SK-N-SH treated with all-trans-retinoic acid at 6 μM for 48 hours (cell line): ENCODE data around the gene IRS1.
A peak's percentile ranks its signal among the peaks of the same experiment; 100 is the strongest.

Experiments used
- ATAC-seq: fragments of 200-7000 bp; cut with Tn5 transposase; 3 replicates; pipeline ENCODE4 v1.9.1; 2020; ENCODE audit warnings: mild to moderate bottlenecking, moderate library complexity
- ARNTL ChIP-seq: fragments of 450-650 bp; formaldehyde crosslinking; IDR thresholded peaks from 2 replicates; pipeline ENCODE4 v1.5.0; 2020; ENCODE audit warnings: low read depth, mild to moderate bottlenecking, moderate library complexity, borderline replicate concordance
- BACH2 ChIP-seq: fragments of 250-450 bp; sonication (Bioruptor Pico); IDR thresholded peaks from 2 replicates; pipeline ENCODE4 v1.9.0; 2021; ENCODE audit warnings: mild to moderate bottlenecking, borderline replicate concordance
- CREB5 ChIP-seq: fragments of 250-450 bp; sonication (Bioruptor Pico); IDR thresholded peaks from 2 replicates; pipeline ENCODE4 v1.5.1; 2020; ENCODE audit warnings: low read depth, mild to moderate bottlenecking, moderate library complexity
- CSDC2 ChIP-seq: fragments of 250-450 bp; sonication (Bioruptor Pico); IDR thresholded peaks from 2 replicates; pipeline ENCODE4 v1.5.0; 2020; ENCODE audit warnings: mild to moderate bottlenecking, moderate library complexity
- CSRNP3 ChIP-seq: fragments of 250-450 bp; sonication (Bioruptor Pico); IDR thresholded peaks from 2 replicates; pipeline ENCODE4 v1.5.1; 2021; ENCODE audit warnings: mild to moderate bottlenecking, moderate library complexity
- ESRRG ChIP-seq: fragments of 250-450 bp; sonication (Bioruptor Pico); IDR thresholded peaks from 2 replicates; pipeline ENCODE4 v1.6.1; 2021; ENCODE audit warnings: mild to moderate bottlenecking
- GLIS3 ChIP-seq: fragments of 250-450 bp; sonication (Bioruptor Pico); IDR thresholded peaks from 2 replicates; pipeline ENCODE4 v1.5.0; 2020; ENCODE audit warnings: mild to moderate bottlenecking, moderate library complexity
- ISL1 ChIP-seq: fragments of 250-450 bp; sonication (Bioruptor Pico); IDR thresholded peaks from 2 replicates; pipeline ENCODE4 v2.1.2; 2022; ENCODE audit warnings: mild to moderate bottlenecking, moderate library complexity
- OSR1 ChIP-seq: fragments of 250-450 bp; sonication (Bioruptor Pico); IDR thresholded peaks from 2 replicates; pipeline ENCODE4 v1.8.0; 2022; ENCODE audit warnings: moderate library complexity, mild to moderate bottlenecking, inconsistent platforms
- PATZ1 ChIP-seq: fragments of 250-450 bp; sonication (Bioruptor Pico); IDR thresholded peaks from 2 replicates; pipeline ENCODE4 v1.8.0; 2020; ENCODE audit warnings: mild to moderate bottlenecking, moderate library complexity, borderline replicate concordance
- POU6F1 ChIP-seq: fragments of 250-450 bp; sonication (Bioruptor Pico); IDR thresholded peaks from 2 replicates; pipeline ENCODE4 v1.8.0; 2021; ENCODE audit warnings: low read depth, mild to moderate bottlenecking, moderate library complexity, borderline replicate concordance
- PPARA ChIP-seq: fragments of 250-450 bp; sonication (Bioruptor Pico); IDR thresholded peaks from 2 replicates; pipeline ENCODE4 v1.5.0; 2020; ENCODE audit warnings: mild to moderate bottlenecking, borderline replicate concordance
- RARB ChIP-seq: fragments of 250-450 bp; sonication (Bioruptor Pico); IDR thresholded peaks from 2 replicates; pipeline ENCODE4 v1.8.0; 2021; ENCODE audit warnings: mild to moderate bottlenecking, moderate library complexity
- SNAI2 ChIP-seq: fragments of 250-450 bp; sonication (Bioruptor Pico); IDR thresholded peaks from 2 replicates; pipeline ENCODE4 v1.5.0; 2020; ENCODE audit warnings: mild to moderate bottlenecking, moderate library complexity
- TCF4 ChIP-seq: fragments of 250-450 bp; sonication (Bioruptor Pico); IDR thresholded peaks from 2 replicates; pipeline ENCODE4 v1.8.0; 2021; ENCODE audit warnings: mild to moderate bottlenecking, moderate library complexity, borderline replicate concordance
- TOX ChIP-seq: fragments of 250-450 bp; sonication (Bioruptor Pico); IDR thresholded peaks from 2 replicates; pipeline ENCODE4 v1.8.0; 2021; ENCODE audit warnings: mild to moderate bottlenecking, moderate library complexity, borderline replicate concordance
- ZC3H10 ChIP-seq: fragments of 250-450 bp; sonication (Bioruptor Pico); IDR thresholded peaks from 2 replicates; pipeline ENCODE4 v1.5.1; 2021; ENCODE audit warnings: mild to moderate bottlenecking, moderate library complexity
- ZFP3 ChIP-seq: fragments of 250-450 bp; sonication (Bioruptor Pico); IDR thresholded peaks from 2 replicates; pipeline ENCODE4 v1.5.0; 2020; ENCODE audit warnings: mild to moderate bottlenecking, moderate library complexity
- ZFP30 ChIP-seq: fragments of 450-650 bp; formaldehyde crosslinking; IDR thresholded peaks from 2 replicates; pipeline ENCODE4 v1.5.0; 2022; ENCODE audit warnings: mild to moderate bottlenecking, moderate library complexity
- ZNF565 ChIP-seq: fragments of 450-650 bp; formaldehyde crosslinking; conservative IDR thresholded peaks from 2 replicates; pipeline ENCODE4 v1.5.0; 2020; ENCODE audit warnings: low read depth, mild to moderate bottlenecking, moderate library complexity
- ZNF8 ChIP-seq: fragments of 450-650 bp; formaldehyde crosslinking; IDR thresholded peaks from 2 replicates; pipeline ENCODE4 v1.5.0; 2020; ENCODE audit warnings: mild to moderate bottlenecking, moderate library complexity

The IRS1 gene

GRCh38 chr2:226818930-226819329 is 19.3 kb upstream of the IRS1 start:
- no peak for ATAC-seq
- TF ChIP-seq GLIS3: no peak
- TF ChIP-seq CSRNP3 (CRISPR knock-in tag): no peak
- no peak for TF ChIP-seq BACH2 (CRISPR knock-in tag)
- no peak for TF ChIP-seq SNAI2
- TF ChIP-seq ISL1 (CRISPR knock-in tag): no peak
- TF ChIP-seq TCF4 (CRISPR knock-in tag): no peak
- TF ChIP-seq ESRRG: no peak
- no peak for TF ChIP-seq ZFP3 (CRISPR knock-in tag)
- no peak for TF ChIP-seq PPARA (CRISPR knock-in tag)
- TF ChIP-seq ZNF8: no peak
- no peak for TF ChIP-seq RARB (CRISPR knock-in tag)
- TF ChIP-seq TOX (CRISPR knock-in tag): no peak
- no peak for TF ChIP-seq POU6F1 (CRISPR knock-in tag)
- no peak for TF ChIP-seq CREB5
- TF ChIP-seq, all 23 proteins: peak for 0

GRCh38 chr2:226813148-226813701 is 13.6 kb upstream of the IRS1 start:
- TF ChIP-seq OSR1 (CRISPR knock-in tag): no peak
- TF ChIP-seq ZNF8: no peak
- no peak for TF ChIP-seq TOX (CRISPR knock-in tag)
- no peak for TF ChIP-seq ZC3H10 (CRISPR knock-in tag)
- peak; percentile 69 for ATAC-seq

GRCh38 chr2:226803410-226803809 is 3.8 kb upstream of the IRS1 start:
- no peak for TF ChIP-seq PPARA (CRISPR knock-in tag)
- TF ChIP-seq ZFP30 (CRISPR knock-in tag): no peak
- TF ChIP-seq TOX (CRISPR knock-in tag): no peak
- TF ChIP-seq PATZ1 (CRISPR knock-in tag): no peak
- TF ChIP-seq ESRRG: no peak
- no peak for TF ChIP-seq SNAI2
- TF ChIP-seq BACH2 (CRISPR knock-in tag): no peak
- no peak for TF ChIP-seq ZC3H10 (CRISPR knock-in tag)
- TF ChIP-seq CSRNP3 (CRISPR knock-in tag): no peak
- TF ChIP-seq ARNTL (CRISPR knock-in tag): no peak
- no peak for TF ChIP-seq ZNF565 (CRISPR knock-in tag)
- TF ChIP-seq OSR1 (CRISPR knock-in tag): no peak
- TF ChIP-seq ZNF8: no peak
- no peak for TF ChIP-seq RARB (CRISPR knock-in tag)
- no peak for ATAC-seq

GRCh38 chr2:226802573-226802972 is 3.0 kb upstream of the IRS1 start:
- no peak for TF ChIP-seq ISL1 (CRISPR knock-in tag)
- TF ChIP-seq ZC3H10 (CRISPR knock-in tag): no peak
- TF ChIP-seq ZNF565 (CRISPR knock-in tag): no peak
- TF ChIP-seq CSRNP3 (CRISPR knock-in tag): no peak
- no peak for TF ChIP-seq SNAI2
- TF ChIP-seq ZFP30 (CRISPR knock-in tag): no peak
- TF ChIP-seq ARNTL (CRISPR knock-in tag): no peak
- TF ChIP-seq BACH2 (CRISPR knock-in tag): no peak
- no peak for TF ChIP-seq CSDC2 (CRISPR knock-in tag)
- no peak for TF ChIP-seq TOX (CRISPR knock-in tag)
- TF ChIP-seq POU6F1 (CRISPR knock-in tag): no peak
- TF ChIP-seq OSR1 (CRISPR knock-in tag): no peak
- TF ChIP-seq TCF4 (CRISPR knock-in tag): no peak
- no peak for TF ChIP-seq ZNF8
- no peak for TF ChIP-seq PPARA (CRISPR knock-in tag)
- no peak for ATAC-seq
